ENCODE results near the gene ITPRIP.

DNA sequence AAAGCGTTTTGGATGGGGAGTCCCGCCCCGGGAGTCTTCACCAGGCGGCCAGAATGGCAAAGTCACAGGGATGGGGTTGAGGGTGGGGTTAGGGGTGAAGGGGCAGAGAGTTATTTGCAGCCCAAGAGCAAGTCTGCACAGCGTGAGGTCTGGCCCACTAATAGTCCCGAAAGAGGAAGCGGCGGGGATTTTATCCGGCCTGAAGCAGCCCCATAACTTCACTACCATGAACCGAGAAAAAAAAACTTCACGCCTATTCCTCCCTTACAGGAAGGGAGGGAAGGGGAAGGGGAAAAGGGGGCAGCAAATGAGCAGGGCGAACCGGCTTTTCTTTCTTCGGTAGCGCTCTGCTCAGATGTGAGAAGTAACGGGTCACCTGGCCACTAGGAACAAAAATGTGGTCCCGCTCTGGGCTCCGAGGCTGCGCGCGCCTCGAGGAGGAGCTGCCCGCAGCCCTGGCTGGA, 712 bp downstream of the ITPRIP start:
- peak in 1 of 2 donors; percentile 24 for TF ChIP-seq POLR2A (IDR thresholded peaks at IDR 0.05)
- peak in 1 of 2 donors; percentile 1 for TF ChIP-seq EP300 (IDR thresholded peaks at IDR 0.05)

Measured in tibial nerve (tissue), 3 donors.